ENCODE measurements around the gene FBXO21. TPM values are rescaled to one million over a fixed set of nuclear protein-coding genes. Genes with fewer than 3 reads are reported as not detected.

The FBXO21 gene
- total and polyA plus RNA-seq, 2 of the 13 experiments (the other 11 are each of a cell fraction or from before 2014, with no cell fraction given): 15.6 to 32.5 TPM

DNA sequence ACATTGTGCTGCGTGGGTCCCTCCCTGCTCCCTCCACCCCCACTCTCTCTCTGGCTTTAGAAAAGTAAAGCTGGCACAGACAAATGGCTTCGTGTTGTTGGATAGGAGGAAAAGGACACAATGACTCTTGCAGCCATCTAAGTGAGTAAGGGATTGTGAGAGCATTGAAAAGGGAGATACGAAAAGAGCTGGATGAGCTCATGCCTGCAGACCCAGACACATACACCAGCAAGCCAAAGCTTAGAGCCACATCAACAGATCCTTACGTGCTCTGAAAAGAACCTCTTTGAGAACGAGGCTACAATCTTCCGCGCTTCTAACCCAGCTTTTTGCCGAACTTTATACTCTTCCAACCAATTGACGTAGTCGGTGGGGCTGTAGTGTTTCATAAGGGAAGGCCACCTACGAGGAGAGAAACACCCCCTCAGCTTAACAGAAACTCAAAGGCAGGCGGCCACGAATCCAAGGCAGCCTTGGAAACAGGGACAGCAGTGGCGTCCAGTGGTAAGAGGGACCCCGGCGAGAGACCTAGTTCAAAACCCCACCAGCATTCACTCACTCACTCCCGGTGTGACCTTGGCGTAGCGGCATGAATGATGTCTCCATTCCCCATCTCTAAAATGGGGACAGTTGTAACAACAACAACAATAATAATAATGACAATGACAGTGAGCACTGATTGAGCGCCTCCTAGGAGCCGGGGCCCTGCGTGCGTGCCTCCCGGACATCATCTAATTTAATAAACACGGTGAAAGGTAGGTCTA lies 1.1 kb downstream of the FBXO21 start (continued):
- TF ChIP-seq TCF12 (IDR thresholded peaks at IDR 0.05): no peak
- no peak for TF ChIP-seq TCF12 (CRISPR knock-in tag; IDR thresholded peaks at IDR 0.05)
- TF ChIP-seq, protein P1, sequence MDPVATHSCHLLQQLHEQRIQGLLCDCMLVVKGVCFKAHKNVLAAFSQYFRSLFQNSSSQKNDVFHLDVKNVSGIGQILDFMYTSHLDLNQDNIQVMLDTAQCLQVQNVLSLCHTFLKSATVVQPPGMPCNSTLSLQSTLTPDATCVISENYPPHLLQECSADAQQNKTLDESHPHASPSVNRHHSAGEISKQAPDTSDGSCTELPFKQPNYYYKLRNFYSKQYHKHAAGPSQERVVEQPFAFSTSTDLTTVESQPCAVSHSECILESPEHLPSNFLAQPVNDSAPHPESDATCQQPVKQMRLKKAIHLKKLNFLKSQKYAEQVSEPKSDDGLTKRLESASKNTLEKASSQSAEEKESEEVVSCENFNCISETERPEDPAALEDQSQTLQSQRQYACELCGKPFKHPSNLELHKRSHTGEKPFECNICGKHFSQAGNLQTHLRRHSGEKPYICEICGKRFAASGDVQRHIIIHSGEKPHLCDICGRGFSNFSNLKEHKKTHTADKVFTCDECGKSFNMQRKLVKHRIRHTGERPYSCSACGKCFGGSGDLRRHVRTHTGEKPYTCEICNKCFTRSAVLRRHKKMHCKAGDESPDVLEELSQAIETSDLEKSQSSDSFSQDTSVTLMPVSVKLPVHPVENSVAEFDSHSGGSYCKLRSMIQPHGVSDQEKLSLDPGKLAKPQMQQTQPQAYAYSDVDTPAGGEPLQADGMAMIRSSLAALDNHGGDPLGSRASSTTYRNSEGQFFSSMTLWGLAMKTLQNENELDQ (CRISPR knock-in tag; IDR thresholded peaks at IDR 0.05; ENCODE audit: borderline replicate concordance): no peak
- TF ChIP-seq SSRP1 (CRISPR knock-in tag; IDR thresholded peaks at IDR 0.05): no peak
- TF ChIP-seq ZNF777 (CRISPR knock-in tag; IDR thresholded peaks at IDR 0.05): no peak
- no peak for TF ChIP-seq ZNF577 (CRISPR knock-in tag; IDR thresholded peaks at IDR 0.05; ENCODE audit: borderline replicate concordance, low read depth)
- TF ChIP-seq, protein P2, sequence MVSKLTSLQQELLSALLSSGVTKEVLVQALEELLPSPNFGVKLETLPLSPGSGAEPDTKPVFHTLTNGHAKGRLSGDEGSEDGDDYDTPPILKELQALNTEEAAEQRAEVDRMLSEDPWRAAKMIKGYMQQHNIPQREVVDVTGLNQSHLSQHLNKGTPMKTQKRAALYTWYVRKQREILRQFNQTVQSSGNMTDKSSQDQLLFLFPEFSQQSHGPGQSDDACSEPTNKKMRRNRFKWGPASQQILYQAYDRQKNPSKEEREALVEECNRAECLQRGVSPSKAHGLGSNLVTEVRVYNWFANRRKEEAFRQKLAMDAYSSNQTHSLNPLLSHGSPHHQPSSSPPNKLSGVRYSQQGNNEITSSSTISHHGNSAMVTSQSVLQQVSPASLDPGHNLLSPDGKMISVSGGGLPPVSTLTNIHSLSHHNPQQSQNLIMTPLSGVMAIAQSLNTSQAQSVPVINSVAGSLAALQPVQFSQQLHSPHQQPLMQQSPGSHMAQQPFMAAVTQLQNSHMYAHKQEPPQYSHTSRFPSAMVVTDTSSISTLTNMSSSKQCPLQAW (CRISPR knock-in tag; IDR thresholded peaks at IDR 0.05): no peak
- no peak for TF ChIP-seq RFX5 (IDR thresholded peaks at IDR 0.05; ENCODE audit: low read depth, low read length)
- TF ChIP-seq ZFP90 (CRISPR knock-in tag; IDR thresholded peaks at IDR 0.05; ENCODE audit: borderline replicate concordance): no peak
- no peak for TF ChIP-seq AGO1 (IDR thresholded peaks at IDR 0.05; ENCODE audit: low read depth, low read length, poor library complexity, severe bottlenecking)
- no peak for TF ChIP-seq PTBP1 (IDR thresholded peaks at IDR 0.05; ENCODE audit: low read depth, low read length, poor library complexity, severe bottlenecking)
- TF ChIP-seq KAT2B (IDR thresholded peaks at IDR 0.05; ENCODE audit: borderline replicate concordance, low read depth, low read length): no peak
- no peak for TF ChIP-seq ZBTB1 (CRISPR knock-in tag; IDR thresholded peaks at IDR 0.05; ENCODE audit: borderline replicate concordance)
- TF ChIP-seq, protein P3, sequence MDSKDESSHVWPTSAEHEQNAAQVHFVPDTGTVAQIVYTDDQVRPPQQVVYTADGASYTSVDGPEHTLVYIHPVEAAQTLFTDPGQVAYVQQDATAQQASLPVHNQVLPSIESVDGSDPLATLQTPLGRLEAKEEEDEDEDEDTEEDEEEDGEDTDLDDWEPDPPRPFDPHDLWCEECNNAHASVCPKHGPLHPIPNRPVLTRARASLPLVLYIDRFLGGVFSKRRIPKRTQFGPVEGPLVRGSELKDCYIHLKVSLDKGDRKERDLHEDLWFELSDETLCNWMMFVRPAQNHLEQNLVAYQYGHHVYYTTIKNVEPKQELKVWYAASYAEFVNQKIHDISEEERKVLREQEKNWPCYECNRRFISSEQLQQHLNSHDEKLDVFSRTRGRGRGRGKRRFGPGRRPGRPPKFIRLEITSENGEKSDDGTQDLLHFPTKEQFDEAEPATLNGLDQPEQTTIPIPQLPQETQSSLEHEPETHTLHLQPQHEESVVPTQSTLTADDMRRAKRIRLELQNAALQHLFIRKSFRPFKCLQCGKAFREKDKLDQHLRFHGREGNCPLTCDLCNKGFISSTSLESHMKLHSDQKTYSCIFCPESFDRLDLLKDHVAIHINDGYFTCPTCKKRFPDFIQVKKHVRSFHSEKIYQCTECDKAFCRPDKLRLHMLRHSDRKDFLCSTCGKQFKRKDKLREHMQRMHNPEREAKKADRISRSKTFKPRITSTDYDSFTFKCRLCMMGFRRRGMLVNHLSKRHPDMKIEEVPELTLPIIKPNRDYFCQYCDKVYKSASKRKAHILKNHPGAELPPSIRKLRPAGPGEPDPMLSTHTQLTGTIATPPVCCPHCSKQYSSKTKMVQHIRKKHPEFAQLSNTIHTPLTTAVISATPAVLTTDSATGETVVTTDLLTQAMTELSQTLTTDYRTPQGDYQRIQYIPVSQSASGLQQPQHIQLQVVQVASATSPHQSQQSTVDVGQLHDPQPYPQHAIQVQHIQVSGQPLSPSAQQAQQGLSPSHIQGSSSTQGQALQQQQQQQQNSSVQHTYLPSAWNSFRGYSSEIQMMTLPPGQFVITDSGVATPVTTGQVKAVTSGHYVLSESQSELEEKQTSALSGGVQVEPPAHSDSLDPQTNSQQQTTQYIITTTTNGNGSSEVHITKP (CRISPR knock-in tag; IDR thresholded peaks at IDR 0.05; ENCODE audit: low read depth): no peak
- TF ChIP-seq TMF1 (CRISPR knock-in tag; IDR thresholded peaks at IDR 0.05; ENCODE audit: low read depth): no peak
- no peak for TF ChIP-seq FLYWCH1 (CRISPR knock-in tag; IDR thresholded peaks at IDR 0.05)
- TF ChIP-seq NRL (CRISPR knock-in tag; IDR thresholded peaks at IDR 0.05; ENCODE audit: borderline replicate concordance): no peak
- no peak for TF ChIP-seq KDM2A (CRISPR knock-in tag; IDR thresholded peaks at IDR 0.05; ENCODE audit: borderline replicate concordance, low read depth)
- TF ChIP-seq, protein P4, sequence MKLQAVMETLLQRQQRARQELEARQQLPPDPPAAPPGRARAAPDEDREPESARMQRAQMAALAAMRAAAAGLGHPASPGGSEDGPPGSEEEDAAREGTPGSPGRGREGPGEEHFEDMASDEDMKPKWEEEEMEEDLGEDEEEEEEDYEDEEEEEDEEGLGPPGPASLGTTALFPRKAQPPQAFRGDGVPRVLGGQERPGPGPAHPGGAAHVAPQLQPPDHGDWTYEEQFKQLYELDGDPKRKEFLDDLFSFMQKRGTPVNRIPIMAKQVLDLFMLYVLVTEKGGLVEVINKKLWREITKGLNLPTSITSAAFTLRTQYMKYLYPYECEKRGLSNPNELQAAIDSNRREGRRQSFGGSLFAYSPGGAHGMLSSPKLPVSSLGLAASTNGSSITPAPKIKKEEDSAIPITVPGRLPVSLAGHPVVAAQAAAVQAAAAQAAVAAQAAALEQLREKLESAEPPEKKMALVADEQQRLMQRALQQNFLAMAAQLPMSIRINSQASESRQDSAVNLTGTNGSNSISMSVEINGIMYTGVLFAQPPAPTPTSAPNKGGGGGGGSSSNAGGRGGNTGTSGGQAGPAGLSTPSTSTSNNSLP (IDR thresholded peaks at IDR 0.05; ENCODE audit: low read depth, low read length): no peak
- no peak for TF ChIP-seq NR3C1 (CRISPR knock-in tag; IDR thresholded peaks at IDR 0.05)
- TF ChIP-seq ZMYM3 (CRISPR knock-in tag; IDR thresholded peaks at IDR 0.05): peak; percentile 68; the same call in 1 of the 2 replicates

Measured in HepG2 (cell line).